Measurements from ENCODE around the gene NDST4.

- TF ChIP-seq POLR2A (IDR thresholded peaks at IDR 0.05) = no peak
- TF ChIP-seq CTCF (IDR thresholded peaks at IDR 0.05) = peak in 4 of 6 experiments; percentile 11 to 68 (median 46)
Measured at GRCh38 chr4:115090483-115091075, 22.8 kb downstream of the NDST4 start.

Measured in thyroid gland (tissue), 4 donors.